ENCODE data around the gene SCAI.
"Not testable (repeated sequence)": the region's sequence is repeated elsewhere in the genome, so short reads cannot be mapped to it uniquely, and the experiment has no call there.

Gene SCAI

GRCh38 chr9:125089331-125089730, 54.0 kb downstream of the SCAI start:
- DNase-seq (ENCODE audit: extremely low read depth, low read depth): no peak
- H3K4me3 ChIP-seq (replicated peaks; ENCODE audit: low read depth, low read length): no peak overlapping the region
- TF ChIP-seq CTCF (IDR thresholded peaks at IDR 0.05; ENCODE audit: low read depth, low read length, missing control alignments): no peak

GRCh38 chr9:125088752-125089151, 54.6 kb downstream of the SCAI start:
- no peak overlapping the region for H3K4me3 ChIP-seq (replicated peaks; ENCODE audit: low read depth, low read length)
- no peak for TF ChIP-seq CTCF (IDR thresholded peaks at IDR 0.05; ENCODE audit: low read depth, low read length, missing control alignments)
- no peak for DNase-seq (ENCODE audit: extremely low read depth, low read depth)

- no peak for TF ChIP-seq CTCF (IDR thresholded peaks at IDR 0.05; ENCODE audit: low read depth, low read length, missing control alignments)
- DNase-seq (ENCODE audit: extremely low read depth, low read depth): no peak
- H3K4me3 ChIP-seq (replicated peaks; ENCODE audit: low read depth, low read length): no peak overlapping the region
These were observed 57.4 kb downstream of the SCAI start for GRCh38 chr9:125085703-125086477.

GRCh38 chr9:125082197-125082596, 61.1 kb downstream of the SCAI start:
- not testable (repeated sequence) for H3K4me3 ChIP-seq (replicated peaks; ENCODE audit: low read depth, low read length)

GRCh38 chr9:125080797-125081196, 62.5 kb downstream of the SCAI start:
- DNase-seq (ENCODE audit: extremely low read depth, low read depth); H3K4me3 ChIP-seq (replicated peaks; ENCODE audit: low read depth, low read length): not testable (repeated sequence)

More at GRCh38 chr9:125082197-125082596, 61.1 kb downstream of the SCAI start:
- not testable (repeated sequence) for DNase-seq (ENCODE audit: extremely low read depth, low read depth)

GRCh38 chr9:125079931-125080330, 63.4 kb downstream of the SCAI start:
- no peak overlapping the region for H3K4me3 ChIP-seq (replicated peaks; ENCODE audit: low read depth, low read length)
- no peak for DNase-seq (ENCODE audit: extremely low read depth, low read depth)
- TF ChIP-seq CTCF (IDR thresholded peaks at IDR 0.05; ENCODE audit: low read depth, low read length, missing control alignments): no peak

- TF ChIP-seq CTCF (IDR thresholded peaks at IDR 0.05; ENCODE audit: low read depth, low read length, missing control alignments): no peak
- DNase-seq (ENCODE audit: extremely low read depth, low read depth): no peak
- no peak overlapping the region for H3K4me3 ChIP-seq (replicated peaks; ENCODE audit: low read depth, low read length)
These were observed 67.3 kb downstream of the SCAI start for GRCh38 chr9:125075997-125076396.

GRCh38 chr9:125074976-125075375, 68.4 kb downstream of the SCAI start:
- H3K4me3 ChIP-seq (replicated peaks; ENCODE audit: low read depth, low read length): no peak overlapping the region
- TF ChIP-seq CTCF (IDR thresholded peaks at IDR 0.05; ENCODE audit: low read depth, low read length, missing control alignments): no peak
- DNase-seq (ENCODE audit: extremely low read depth, low read depth): no peak

Measured in HFF-Myc (cell line).